ENCODE measurements around the gene RARA.

DNA sequence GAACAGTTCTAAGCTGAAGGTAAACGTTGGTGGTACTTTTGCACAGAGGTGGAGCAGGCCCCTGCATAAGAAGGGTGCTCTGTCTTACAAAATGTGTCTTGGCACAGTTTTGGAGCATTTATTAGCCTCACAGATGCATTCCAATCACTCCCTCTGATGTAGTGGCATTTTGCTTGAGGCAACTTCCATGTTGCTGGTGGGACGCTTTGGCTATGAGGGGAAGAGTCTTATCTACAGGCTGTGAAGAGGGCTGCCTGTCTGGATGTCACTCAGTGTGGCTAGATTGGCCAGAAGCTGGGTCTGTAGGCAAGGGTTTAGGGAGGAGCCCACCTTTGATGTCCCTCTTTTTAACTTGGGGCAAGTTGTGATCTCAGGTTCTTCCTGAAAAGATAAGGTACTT is 2.6 kb upstream of the RARA start:
- TF ChIP-seq POLR2AphosphoS5 (IDR thresholded peaks at IDR 0.05; ENCODE audit: borderline replicate concordance, low read depth, low read length): no peak; the same call in 1 of the 2 replicates
- no peak for TF ChIP-seq EZH2 (IDR thresholded peaks at IDR 0.05)
- TF ChIP-seq FOXP2 (optimal IDR thresholded peaks at IDR 0.05; ENCODE audit: control extremely low read depth, extremely low read length, insufficient read depth): peak; percentile 55
